ENCODE measurements around the gene PCID2. TPM values are rescaled to one million over a fixed set of nuclear protein-coding genes. Genes with fewer than 3 reads are reported as not detected.

Gene PCID2
- total and polyA plus RNA-seq, 2 experiments from 2014 or later = 52.4 to 57.6 TPM

DNA sequence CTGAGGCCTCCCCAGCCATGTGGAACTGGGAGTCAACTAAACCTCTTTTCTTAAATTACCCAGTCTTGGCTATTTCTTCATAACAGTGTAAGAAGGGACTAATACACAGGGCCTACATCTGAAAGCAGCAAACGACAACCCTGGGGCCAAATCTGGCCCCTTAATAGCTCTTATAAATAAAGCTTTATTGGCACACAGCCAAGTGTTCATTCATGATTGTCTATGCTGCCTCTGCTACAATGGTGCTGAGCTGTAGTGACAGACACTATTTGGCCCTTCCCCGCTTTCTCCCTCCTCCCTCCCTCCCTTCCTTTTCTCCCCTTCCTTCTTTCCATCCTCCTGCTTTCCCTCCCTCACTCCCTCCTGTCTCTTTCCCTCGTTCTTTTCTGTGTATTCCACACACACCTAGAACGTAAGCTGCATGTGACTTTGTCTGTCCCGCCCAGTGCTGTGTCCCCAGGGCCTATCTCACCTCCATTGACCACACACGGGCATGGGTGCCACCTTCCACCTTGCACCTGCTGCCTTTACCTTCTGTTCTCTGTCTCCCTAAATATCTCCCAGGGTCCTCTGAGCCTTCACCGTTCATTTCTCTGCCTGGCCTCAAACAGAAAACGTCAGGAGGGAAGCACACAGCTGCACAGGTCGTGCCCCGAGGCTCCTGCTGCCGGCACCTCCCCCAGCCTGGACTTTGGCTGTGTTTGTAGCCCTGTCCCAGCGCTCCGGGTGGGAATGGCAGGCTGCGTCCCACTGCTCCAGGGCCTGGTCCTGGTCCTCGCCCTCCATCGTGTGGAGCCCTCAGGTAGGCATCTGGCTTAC is 50.3 kb downstream of the PCID2 start, which contains the start of gene PROZ:
PROZ (plus strand) TSS at position 720 of the 819 bp plus-strand sequence; CDS start at position 733, 13 bp downstream.
- peaks cover 4% of the 10 kb centered on the region for H3K4me1 ChIP-seq (ENCODE audit: low read depth)
- H3K36me3 ChIP-seq = no peaks in the 10 kb centered on the region
- H3K27me3 ChIP-seq = peaks cover 5% of the 10 kb centered on the region
- DNase-seq (ENCODE audit: low read depth in 1 of 2, low spot score in 1 of 2) = no peak
- H3K9me3 ChIP-seq (ENCODE audit: low read depth) = no peaks in the 10 kb centered on the region
- no peak within 1 kb of the TSS for H3K27ac ChIP-seq
- H3K4me3 ChIP-seq = no peak within 1 kb of the TSS
- TF ChIP-seq, protein P1, sequence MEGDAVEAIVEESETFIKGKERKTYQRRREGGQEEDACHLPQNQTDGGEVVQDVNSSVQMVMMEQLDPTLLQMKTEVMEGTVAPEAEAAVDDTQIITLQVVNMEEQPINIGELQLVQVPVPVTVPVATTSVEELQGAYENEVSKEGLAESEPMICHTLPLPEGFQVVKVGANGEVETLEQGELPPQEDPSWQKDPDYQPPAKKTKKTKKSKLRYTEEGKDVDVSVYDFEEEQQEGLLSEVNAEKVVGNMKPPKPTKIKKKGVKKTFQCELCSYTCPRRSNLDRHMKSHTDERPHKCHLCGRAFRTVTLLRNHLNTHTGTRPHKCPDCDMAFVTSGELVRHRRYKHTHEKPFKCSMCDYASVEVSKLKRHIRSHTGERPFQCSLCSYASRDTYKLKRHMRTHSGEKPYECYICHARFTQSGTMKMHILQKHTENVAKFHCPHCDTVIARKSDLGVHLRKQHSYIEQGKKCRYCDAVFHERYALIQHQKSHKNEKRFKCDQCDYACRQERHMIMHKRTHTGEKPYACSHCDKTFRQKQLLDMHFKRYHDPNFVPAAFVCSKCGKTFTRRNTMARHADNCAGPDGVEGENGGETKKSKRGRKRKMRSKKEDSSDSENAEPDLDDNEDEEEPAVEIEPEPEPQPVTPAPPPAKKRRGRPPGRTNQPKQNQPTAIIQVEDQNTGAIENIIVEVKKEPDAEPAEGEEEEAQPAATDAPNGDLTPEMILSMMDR (IDR thresholded peaks at IDR 0.05; ENCODE audit: low read depth, low read length) = no peak

DNA sequence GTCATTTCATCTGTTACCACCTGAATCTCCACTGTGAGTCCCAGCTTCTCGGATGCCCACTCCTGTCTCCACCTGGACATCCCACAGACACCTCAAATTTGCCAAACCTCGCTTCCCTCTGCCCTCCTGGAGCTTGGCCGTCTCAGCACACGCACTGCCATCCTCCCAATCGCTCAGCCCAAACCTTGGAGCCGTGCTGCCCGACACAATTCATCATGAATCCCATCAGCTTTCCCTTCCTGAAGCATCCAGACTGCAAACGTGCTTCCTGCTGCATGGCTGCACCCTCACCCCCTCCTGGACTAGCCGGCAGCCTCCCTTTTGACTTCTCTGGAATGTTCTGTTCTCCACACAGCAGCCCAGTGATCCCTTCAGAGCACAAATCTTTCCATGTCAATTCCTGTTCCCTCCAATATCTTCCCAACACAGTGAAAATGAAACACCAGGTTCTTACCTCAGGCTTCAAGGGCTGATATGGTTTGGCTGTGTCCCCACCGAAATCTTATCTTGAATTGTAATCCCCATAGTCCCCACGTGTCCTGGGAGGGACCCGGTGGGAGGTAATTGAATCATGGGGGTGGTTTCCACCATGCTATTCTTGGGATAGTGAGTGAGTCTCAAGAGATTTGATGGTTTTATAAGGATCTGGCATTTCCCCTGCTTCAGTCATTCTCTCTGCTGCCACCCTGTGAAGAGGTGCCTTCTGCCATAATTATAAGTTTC is 51.1 kb downstream of the PCID2 start:
- Histone ChIP-seq H3K36me3 (no peaks in the 10 kb centered on the region), H3K27me3 (peaks cover 5% of the 10 kb centered on the region), H3K4me3 (no peak overlapping the region), H3K4me1 (ENCODE audit: low read depth) (peaks cover 11% of the 10 kb centered on the region), H3K9me3 (ENCODE audit: low read depth) (no peaks in the 10 kb centered on the region), H3K27ac (no peak overlapping the region)
- DNase-seq (ENCODE audit: low read depth in 1 of 2, low spot score in 1 of 2) = no peak
- TF ChIP-seq, protein P1 (IDR thresholded peaks at IDR 0.05; ENCODE audit: low read depth, low read length) = no peak

DNA sequence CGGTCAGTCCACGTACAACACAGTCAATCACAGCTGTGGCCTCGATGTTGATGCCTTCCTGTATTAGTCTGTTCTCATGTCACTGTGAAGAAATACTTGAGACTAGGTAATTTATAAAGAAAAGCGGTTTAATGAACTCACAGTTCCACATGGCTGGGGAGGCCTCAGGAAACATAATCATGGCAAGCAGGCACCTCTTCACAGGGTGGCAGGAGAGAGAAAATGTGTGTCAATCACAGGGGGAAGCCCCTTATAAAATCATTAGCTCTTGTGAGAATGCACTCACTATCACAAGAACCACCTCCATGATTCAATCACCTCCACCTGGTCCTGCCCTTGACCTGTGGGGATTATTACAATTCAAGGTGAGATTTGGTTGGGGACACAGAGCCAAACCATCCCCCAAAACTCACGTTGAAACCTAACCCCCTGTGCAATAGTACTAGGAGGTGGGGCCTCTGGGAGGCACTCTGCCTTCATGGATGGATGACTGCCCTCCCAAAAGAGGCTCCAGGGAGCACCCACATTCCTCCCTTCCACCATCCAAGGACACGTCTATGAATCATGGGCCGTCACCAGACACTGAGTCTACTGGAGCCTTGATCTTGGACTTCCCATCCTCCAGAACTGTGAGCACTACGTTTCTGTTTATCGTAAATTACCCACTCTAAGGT is 52.4 kb downstream of the PCID2 start:
- peaks cover 14% of the 10 kb centered on the region for H3K4me1 ChIP-seq (ENCODE audit: low read depth)
- DNase-seq (ENCODE audit: low read depth in 1 of 2, low spot score in 1 of 2) = no peak
- H3K9me3 ChIP-seq (ENCODE audit: low read depth) = no peaks in the 10 kb centered on the region

GRCh38 chr13:113155201-113155600 is 53.3 kb downstream of the PCID2 start:
- H3K4me1 ChIP-seq (ENCODE audit: low read depth) = peaks cover 14% of the 10 kb centered on the region
- no peak overlapping the region for H3K27ac ChIP-seq
- TF ChIP-seq, protein P1 (IDR thresholded peaks at IDR 0.05; ENCODE audit: low read depth, low read length) = no peak
- H3K36me3 ChIP-seq = no peaks in the 10 kb centered on the region
- no peak overlapping the region for H3K4me3 ChIP-seq
- DNase-seq (ENCODE audit: low read depth in 1 of 2, low spot score in 1 of 2) = no peak
- no peaks in the 10 kb centered on the region for H3K9me3 ChIP-seq (ENCODE audit: low read depth)
- H3K27me3 ChIP-seq = peaks cover 13% of the 10 kb centered on the region

More for the DNA sequence above, 52.4 kb downstream of the PCID2 start:
- TF ChIP-seq, protein P1 (IDR thresholded peaks at IDR 0.05; ENCODE audit: low read depth, low read length) = no peak
- H3K36me3 ChIP-seq = no peaks in the 10 kb centered on the region
- H3K27ac ChIP-seq = no peak overlapping the region
- peaks cover 13% of the 10 kb centered on the region for H3K27me3 ChIP-seq
- H3K4me3 ChIP-seq = no peak overlapping the region

Measured in cardiac muscle cell (in vitro differentiated cells and primary cell).